Endothelial cell of umbilical vein (primary cell): ENCODE data around the gene RIMBP3C.

Experiments used
- CTCF ChIP-seq, 2 donors: IDR thresholded peaks; 1 replicate in 1 of 2; 2 replicates in 1 of 2; pipeline ENCODE4 v1.5.1; 2011; ENCODE audit warnings: low read length in 2 of 2, mild to moderate bottlenecking in 2 of 2, moderate library complexity in 2 of 2, control low read depth in 1 of 2, inconsistent platforms in 1 of 2, low read depth in 1 of 2; ENCODE audit not compliant: insufficient read depth in 1 of 2; ENCODE audit errors: extremely low read depth in 1 of 2
- EZH2 ChIP-seq: IDR thresholded peaks from 2 replicates; pipeline ENCODE4 v1.6.1; 2012; ENCODE audit warnings: borderline replicate concordance, low read depth, mild to moderate bottlenecking, moderate library complexity, low read length, inconsistent platforms; ENCODE audit not compliant: severe bottlenecking
- MAX ChIP-seq: IDR thresholded peaks from 2 replicates; pipeline ENCODE4 v1.6.1; 2011; ENCODE audit not compliant: insufficient read depth, insufficient read length
- POLR2A ChIP-seq: IDR thresholded peaks from 2 replicates; pipeline ENCODE4 v1.6.1; 2012; ENCODE audit warnings: low read depth, mild to moderate bottlenecking, control low read depth, low read length
- POLR2AphosphoS5 ChIP-seq: IDR thresholded peaks from 2 replicates; pipeline ENCODE4 v1.6.1; 2012; ENCODE audit warnings: low read depth, mild to moderate bottlenecking, control low read depth, low read length, moderate library complexity; ENCODE audit not compliant: insufficient read depth

GRCh38 chr22:21570398-21570797, 19.1 kb upstream of the RIMBP3C start:
- TF ChIP-seq POLR2AphosphoS5 (no peak), CTCF (IDR thresholded peaks at IDR 0.05; ENCODE audit: extremely low read depth in 1 of 2, insufficient read depth in 1 of 2, low read depth in 1 of 2, low read length in 2 of 2) (no peak), POLR2A (no peak), EZH2 (no peak), MAX (no peak)
